ENCODE data around the gene CDH8.
"Not testable (repeated sequence)": the region's sequence is repeated elsewhere in the genome, so short reads cannot be mapped to it uniquely, and the experiment has no call there.

Gene CDH8

GRCh38 chr16:61797296-61797795 is 238.9 kb downstream of the CDH8 start:
- TF ChIP-seq CTCF (conservative IDR thresholded peaks at IDR 0.05; ENCODE audit: control insufficient read depth, insufficient read depth, low read depth, low read length) = no peak
- no peak for DNase-seq (ENCODE audit: low read depth)
- H3K4me3 ChIP-seq (ENCODE audit: control insufficient read depth, low read depth, low read length) = no peak overlapping the region

- TF ChIP-seq CTCF (conservative IDR thresholded peaks at IDR 0.05; ENCODE audit: control insufficient read depth, insufficient read depth, low read depth, low read length) = no peak
- DNase-seq (ENCODE audit: low read depth) = peak; percentile 56
- H3K4me3 ChIP-seq (ENCODE audit: control insufficient read depth, low read depth, low read length) = no peak overlapping the region
Observed at GRCh38 chr16:61792194-61792909, 243.9 kb downstream of the CDH8 start.

GRCh38 chr16:61791464-61791863 is 244.8 kb downstream of the CDH8 start:
- DNase-seq (ENCODE audit: low read depth) = no peak
- no peak overlapping the region for H3K4me3 ChIP-seq (ENCODE audit: control insufficient read depth, low read depth, low read length)
- TF ChIP-seq CTCF (conservative IDR thresholded peaks at IDR 0.05; ENCODE audit: control insufficient read depth, insufficient read depth, low read depth, low read length) = no peak

- H3K4me3 ChIP-seq (ENCODE audit: control insufficient read depth, low read depth, low read length); DNase-seq (ENCODE audit: low read depth): not testable (repeated sequence)
Observed at GRCh38 chr16:61781855-61782254, 254.4 kb downstream of the CDH8 start.

GRCh38 chr16:61780161-61780560 is 256.1 kb downstream of the CDH8 start:
- no peak for DNase-seq (ENCODE audit: low read depth)
- no peak for TF ChIP-seq CTCF (conservative IDR thresholded peaks at IDR 0.05; ENCODE audit: control insufficient read depth, insufficient read depth, low read depth, low read length)
- no peak overlapping the region for H3K4me3 ChIP-seq (ENCODE audit: control insufficient read depth, low read depth, low read length)

GRCh38 chr16:61770301-61770700 is 265.9 kb downstream of the CDH8 start:
- no peak for DNase-seq (ENCODE audit: low read depth)
- no peak for TF ChIP-seq CTCF (conservative IDR thresholded peaks at IDR 0.05; ENCODE audit: control insufficient read depth, insufficient read depth, low read depth, low read length)
- no peak overlapping the region for H3K4me3 ChIP-seq (ENCODE audit: control insufficient read depth, low read depth, low read length)

- no peak for TF ChIP-seq CTCF (conservative IDR thresholded peaks at IDR 0.05; ENCODE audit: control insufficient read depth, insufficient read depth, low read depth, low read length)
- H3K4me3 ChIP-seq (ENCODE audit: control insufficient read depth, low read depth, low read length) = no peak overlapping the region
- DNase-seq (ENCODE audit: low read depth) = no peak
Observed at GRCh38 chr16:61763991-61764390, 272.2 kb downstream of the CDH8 start.
